Measurements from ENCODE around the gene ETV6.

The ETV6 gene

DNA sequence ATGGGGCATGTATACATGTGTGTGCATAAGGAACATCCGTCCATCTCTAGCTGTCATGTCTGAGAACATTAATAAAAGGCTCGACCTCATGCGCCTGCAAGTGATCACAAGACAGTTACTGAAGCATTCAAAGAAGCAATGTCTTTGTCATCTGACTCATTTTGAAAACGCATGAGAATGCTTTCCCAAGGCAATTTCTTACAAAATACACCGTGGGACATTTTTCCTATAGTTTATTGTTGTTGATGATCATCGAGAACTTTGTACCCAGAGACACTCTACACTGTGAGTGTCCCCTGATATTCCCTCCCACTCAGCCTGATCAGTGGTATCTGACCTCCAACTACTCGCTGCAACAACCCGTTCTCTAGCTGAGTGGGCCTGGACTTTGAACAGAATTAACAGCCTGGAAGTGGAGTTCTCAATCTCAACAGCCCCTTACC lies 68.1 kb downstream of the ETV6 start:
- ATAC-seq (ENCODE audit: insufficient read depth, low read depth), result no peak
- peaks cover 91% of the 10 kb centered on the region for H3K79me2 ChIP-seq (ENCODE audit: insufficient read depth, low read length)

DNA sequence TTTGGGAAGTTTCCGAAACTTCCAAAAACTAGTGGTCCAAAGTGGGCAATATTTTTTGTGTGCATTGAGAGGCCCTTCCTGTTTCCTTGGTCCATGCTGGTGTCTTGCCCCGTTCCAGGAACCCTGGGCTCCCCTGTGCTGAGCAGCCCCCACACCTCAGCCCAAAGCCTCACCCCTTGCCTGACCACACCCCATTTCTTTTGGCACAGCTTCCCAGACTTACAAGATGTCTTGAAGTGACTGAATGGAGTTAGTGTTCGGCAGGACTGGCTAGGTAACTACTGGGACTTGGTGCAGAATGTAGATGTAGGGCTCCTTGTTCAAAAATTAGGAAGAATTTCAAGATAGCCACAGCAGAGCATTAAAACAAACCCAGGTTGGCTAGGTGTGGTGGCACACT lies 68.6 kb downstream of the ETV6 start:
- H3K4me3 ChIP-seq (ENCODE audit: low read depth in 1 of 2, low read length in 2 of 2), result no peak overlapping the region

More for the DNA sequence above, 68.1 kb downstream of the ETV6 start:
- TF ChIP-seq, protein P1, sequence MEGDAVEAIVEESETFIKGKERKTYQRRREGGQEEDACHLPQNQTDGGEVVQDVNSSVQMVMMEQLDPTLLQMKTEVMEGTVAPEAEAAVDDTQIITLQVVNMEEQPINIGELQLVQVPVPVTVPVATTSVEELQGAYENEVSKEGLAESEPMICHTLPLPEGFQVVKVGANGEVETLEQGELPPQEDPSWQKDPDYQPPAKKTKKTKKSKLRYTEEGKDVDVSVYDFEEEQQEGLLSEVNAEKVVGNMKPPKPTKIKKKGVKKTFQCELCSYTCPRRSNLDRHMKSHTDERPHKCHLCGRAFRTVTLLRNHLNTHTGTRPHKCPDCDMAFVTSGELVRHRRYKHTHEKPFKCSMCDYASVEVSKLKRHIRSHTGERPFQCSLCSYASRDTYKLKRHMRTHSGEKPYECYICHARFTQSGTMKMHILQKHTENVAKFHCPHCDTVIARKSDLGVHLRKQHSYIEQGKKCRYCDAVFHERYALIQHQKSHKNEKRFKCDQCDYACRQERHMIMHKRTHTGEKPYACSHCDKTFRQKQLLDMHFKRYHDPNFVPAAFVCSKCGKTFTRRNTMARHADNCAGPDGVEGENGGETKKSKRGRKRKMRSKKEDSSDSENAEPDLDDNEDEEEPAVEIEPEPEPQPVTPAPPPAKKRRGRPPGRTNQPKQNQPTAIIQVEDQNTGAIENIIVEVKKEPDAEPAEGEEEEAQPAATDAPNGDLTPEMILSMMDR (IDR thresholded peaks at IDR 0.05; ENCODE audit: borderline replicate concordance, extremely low read depth, low read length, poor library complexity, severe bottlenecking), result no peak
- TF ChIP-seq EZH2 (IDR thresholded peaks at IDR 0.05; ENCODE audit: borderline replicate concordance, low read depth, low read length, severe bottlenecking), result no peak
- Histone ChIP-seq H4K20me1 (ENCODE audit: insufficient read depth, low read length) (peaks cover 73% of the 10 kb centered on the region), H3K4me2 (ENCODE audit: insufficient read depth, low read length) (no peak overlapping the region), H3K4me1 (ENCODE audit: insufficient read depth, low read length) (no peaks in the 10 kb centered on the region), H3K36me3 (ENCODE audit: insufficient read depth, low read length) (peaks cover 53% of the 10 kb centered on the region), H3K27me3 (ENCODE audit: insufficient read depth, low read length, poor library complexity) (no peaks in the 10 kb centered on the region), H3K9me3 (ENCODE audit: insufficient read depth, low read length, severe bottlenecking) (no peaks in the 10 kb centered on the region), H3K9ac (ENCODE audit: low read depth, low read length) (no peak overlapping the region), H3K4me3 (ENCODE audit: low read depth in 1 of 2, low read length in 2 of 2) (no peak overlapping the region), H3K27ac (ENCODE audit: low read length) (no peak overlapping the region), H2AFZ (ENCODE audit: low read depth, low read length) (no peak overlapping the region)
- DNase-seq, result no peak

DNA sequence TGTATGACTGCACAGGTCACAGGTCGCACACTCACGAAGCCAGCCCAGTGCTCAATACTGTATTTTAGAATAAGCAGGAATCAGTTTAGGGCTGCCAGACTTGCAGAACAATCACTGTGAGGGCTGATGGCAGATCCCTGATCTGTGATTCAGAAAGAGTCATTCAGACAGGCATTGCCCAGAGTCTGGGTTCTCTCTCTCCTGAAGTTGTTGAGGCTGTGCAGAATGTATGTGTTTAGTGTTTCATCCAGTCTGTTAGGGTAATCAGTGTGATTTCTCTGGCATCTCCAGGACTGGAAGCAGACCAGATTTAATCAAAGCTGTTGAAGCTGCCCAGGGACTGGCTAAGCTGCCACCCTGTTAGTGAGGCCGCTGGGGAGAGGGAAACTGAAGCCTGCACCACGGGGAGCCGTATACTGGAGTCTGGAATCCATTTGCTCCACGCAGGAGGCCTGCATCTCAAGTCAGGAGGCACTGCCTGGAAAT lies 69.3 kb downstream of the ETV6 start:
- Histone ChIP-seq H3K4me3 (ENCODE audit: low read depth in 1 of 2, low read length in 2 of 2) (no peak overlapping the region), H3K9me3 (ENCODE audit: insufficient read depth, low read length, severe bottlenecking) (no peaks in the 10 kb centered on the region), H3K36me3 (ENCODE audit: insufficient read depth, low read length) (peaks cover 44% of the 10 kb centered on the region), H3K9ac (ENCODE audit: low read depth, low read length) (no peak overlapping the region), H4K20me1 (ENCODE audit: insufficient read depth, low read length) (peaks cover 71% of the 10 kb centered on the region), H3K4me1 (ENCODE audit: insufficient read depth, low read length) (no peaks in the 10 kb centered on the region), H2AFZ (ENCODE audit: low read depth, low read length) (no peak overlapping the region), H3K27me3 (ENCODE audit: insufficient read depth, low read length, poor library complexity) (no peaks in the 10 kb centered on the region), H3K79me2 (ENCODE audit: insufficient read depth, low read length) (peaks cover 91% of the 10 kb centered on the region), H3K4me2 (ENCODE audit: insufficient read depth, low read length) (no peak overlapping the region), H3K27ac (ENCODE audit: low read length) (no peak overlapping the region)
- ATAC-seq (ENCODE audit: insufficient read depth, low read depth), result no peak
- no peak for DNase-seq
- no peak for TF ChIP-seq EZH2 (IDR thresholded peaks at IDR 0.05; ENCODE audit: borderline replicate concordance, low read depth, low read length, severe bottlenecking)
- TF ChIP-seq, protein P1 (IDR thresholded peaks at IDR 0.05; ENCODE audit: borderline replicate concordance, extremely low read depth, low read length, poor library complexity, severe bottlenecking), result no peak

More for the DNA sequence above, 68.6 kb downstream of the ETV6 start:
- peaks cover 47% of the 10 kb centered on the region for H3K36me3 ChIP-seq (ENCODE audit: insufficient read depth, low read length)
- no peaks in the 10 kb centered on the region for H3K9me3 ChIP-seq (ENCODE audit: insufficient read depth, low read length, severe bottlenecking)
- no peaks in the 10 kb centered on the region for H3K4me1 ChIP-seq (ENCODE audit: insufficient read depth, low read length)
- H3K79me2 ChIP-seq (ENCODE audit: insufficient read depth, low read length), result peaks cover 91% of the 10 kb centered on the region
- TF ChIP-seq EZH2 (IDR thresholded peaks at IDR 0.05; ENCODE audit: borderline replicate concordance, low read depth, low read length, severe bottlenecking), result no peak
- TF ChIP-seq, protein P1 (IDR thresholded peaks at IDR 0.05; ENCODE audit: borderline replicate concordance, extremely low read depth, low read length, poor library complexity, severe bottlenecking), result no peak
- H3K27ac ChIP-seq (ENCODE audit: low read length), result no peak overlapping the region
- no peak overlapping the region for H2AFZ ChIP-seq (ENCODE audit: low read depth, low read length)
- H3K27me3 ChIP-seq (ENCODE audit: insufficient read depth, low read length, poor library complexity), result no peaks in the 10 kb centered on the region
- H3K4me2 ChIP-seq (ENCODE audit: insufficient read depth, low read length), result no peak overlapping the region
- H4K20me1 ChIP-seq (ENCODE audit: insufficient read depth, low read length), result peaks cover 72% of the 10 kb centered on the region
- ATAC-seq (ENCODE audit: insufficient read depth, low read depth) (no peak), DNase-seq (no peak)
- H3K9ac ChIP-seq (ENCODE audit: low read depth, low read length), result no peak overlapping the region
